Activated T-cell treated with anti-CD3 and anti-CD28 coated beads for 4 hours (primary cell): ENCODE measurements around the gene EIF2D.
"Not testable (repeated sequence)": the region's sequence is repeated elsewhere in the genome, so short reads cannot be mapped to it uniquely, and the experiment has no call there.

Source experiments
- DNase-seq: peaks from one replicate; pipeline ENCODE4 v3.0.0-alpha.2; 2020

The EIF2D gene

GRCh38 chr1:206635080-206635977, 23.1 kb upstream of the EIF2D start, which contains the start of gene DYRK3:
DYRK3 (plus strand) TSS chr1:206635536; CDS start chr1:206635704, 168 bp downstream.
- DNase-seq, result peak; percentile 88

- DNase-seq, result peak; percentile 62
Measured at GRCh38 chr1:206634365-206635079, 22.3 kb upstream of the EIF2D start.

- no peak for DNase-seq
Measured at GRCh38 chr1:206633708-206634121, 21.4 kb upstream of the EIF2D start.

DNA sequence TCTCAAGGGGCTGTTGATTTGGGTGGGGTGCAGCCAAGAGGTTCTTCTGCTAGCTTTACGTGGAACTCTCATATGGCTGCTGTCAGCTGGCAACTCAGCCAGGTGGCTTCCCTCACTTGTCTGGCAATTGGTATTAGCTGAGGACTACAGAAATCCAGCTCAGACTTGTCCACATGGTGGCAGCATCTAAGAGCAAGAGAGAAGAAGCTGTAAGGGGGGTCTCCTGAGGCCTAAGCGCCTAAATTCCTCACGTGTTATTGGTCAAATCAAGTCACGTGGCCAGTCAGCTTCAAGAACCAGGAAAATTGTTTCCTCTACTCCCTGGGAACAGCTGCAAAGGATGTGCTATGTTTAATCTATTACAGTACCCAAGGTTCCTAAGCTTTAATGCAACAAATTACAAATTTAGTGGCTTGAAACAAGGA, 18.8 kb upstream of the EIF2D start:
- no peak for DNase-seq

DNA sequence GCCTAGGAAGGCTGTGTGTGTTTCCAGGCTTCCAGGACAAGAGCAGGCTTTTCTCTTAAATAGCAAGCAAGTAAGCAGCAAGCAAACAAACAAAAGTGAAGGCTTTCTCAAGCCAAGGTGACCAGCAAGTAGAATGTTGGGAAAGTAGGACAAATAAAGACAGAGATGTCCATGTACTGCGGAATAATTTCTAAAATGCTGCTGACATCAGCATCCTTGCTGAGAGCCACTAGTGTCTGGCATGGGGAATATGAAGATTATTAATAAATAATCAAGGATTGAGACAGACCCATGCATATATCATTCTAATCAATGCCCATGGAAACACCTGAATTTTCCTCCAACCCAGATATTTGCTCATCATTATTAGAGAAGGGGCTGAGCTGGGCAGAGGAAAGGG, 16.7 kb upstream of the EIF2D start:
- no peak for DNase-seq

DNA sequence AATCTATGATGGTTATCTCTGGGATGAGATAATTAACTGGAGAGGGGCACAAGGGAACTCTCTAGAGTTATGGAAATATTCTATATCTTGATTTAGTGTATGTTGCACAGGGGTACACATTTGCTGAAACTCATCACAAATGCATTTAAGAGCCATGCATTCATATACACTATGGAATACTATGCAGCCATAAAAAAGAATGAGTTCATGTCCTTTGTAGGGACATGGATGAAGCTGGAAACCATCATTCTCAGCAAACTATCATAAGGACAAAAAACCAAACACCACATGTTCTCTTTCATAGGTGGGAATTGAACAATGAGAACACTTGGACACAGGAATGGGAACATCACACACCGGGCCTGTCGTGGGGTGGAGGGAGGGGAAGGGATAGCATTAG, 14.1 kb upstream of the EIF2D start:
- not testable (repeated sequence) for DNase-seq

- DNase-seq, result no peak
Measured at GRCh38 chr1:206609229-206609991, 2.9 kb downstream of the EIF2D start.

DNA sequence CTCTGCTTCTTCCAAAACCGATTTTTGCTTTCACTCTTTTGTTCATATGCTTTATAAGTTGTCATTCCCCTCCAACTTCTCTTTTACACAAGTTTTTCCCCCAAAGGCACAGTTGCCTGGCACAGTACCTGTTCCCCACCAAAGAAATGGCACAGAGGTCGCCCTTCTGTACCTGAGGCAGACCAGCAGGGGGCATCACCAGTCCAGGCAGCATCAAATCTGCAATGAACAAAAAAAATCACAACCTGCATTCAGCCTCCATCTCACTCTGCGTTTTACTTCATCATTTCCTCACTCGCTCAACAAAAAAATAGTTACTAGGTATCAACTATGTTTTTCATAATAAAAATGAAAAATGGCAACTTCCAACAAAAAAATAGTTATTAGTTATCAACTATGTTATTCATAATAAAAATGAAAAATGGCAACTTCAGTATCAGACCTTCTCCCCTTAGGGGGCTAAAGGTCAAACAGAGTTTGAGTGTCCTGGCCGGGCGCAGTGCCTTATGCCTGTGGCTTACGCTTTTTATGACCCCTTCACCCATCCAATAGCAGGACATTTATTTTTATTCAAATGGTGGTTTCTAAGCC, 4.1 kb downstream of the EIF2D start:
- peak; percentile 42 for DNase-seq

DNA sequence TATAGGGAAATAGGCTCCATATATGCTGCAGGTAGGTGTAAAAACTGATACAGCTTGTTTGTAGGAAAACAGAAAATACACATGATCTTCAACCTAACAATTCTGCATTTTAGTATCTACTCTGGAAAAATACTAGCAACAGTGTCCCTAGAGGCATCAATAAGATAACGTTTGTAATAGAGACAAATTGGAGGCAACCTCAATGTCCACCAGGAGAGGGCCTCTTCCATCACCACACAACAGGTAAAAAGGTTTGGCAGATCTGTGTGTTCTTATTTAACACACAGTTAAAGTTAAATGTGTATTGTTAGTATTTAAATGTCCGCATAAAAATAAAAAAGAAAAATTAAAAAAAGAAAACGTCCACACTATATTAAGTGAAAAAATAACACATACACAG, 5.4 kb downstream of the EIF2D start:
- DNase-seq, result no peak

- DNase-seq, result no peak
Measured at GRCh38 chr1:206604861-206605260, 7.4 kb downstream of the EIF2D start.

- DNase-seq, result no peak
Measured at GRCh38 chr1:206600527-206600926, 11.7 kb downstream of the EIF2D start.

DNA sequence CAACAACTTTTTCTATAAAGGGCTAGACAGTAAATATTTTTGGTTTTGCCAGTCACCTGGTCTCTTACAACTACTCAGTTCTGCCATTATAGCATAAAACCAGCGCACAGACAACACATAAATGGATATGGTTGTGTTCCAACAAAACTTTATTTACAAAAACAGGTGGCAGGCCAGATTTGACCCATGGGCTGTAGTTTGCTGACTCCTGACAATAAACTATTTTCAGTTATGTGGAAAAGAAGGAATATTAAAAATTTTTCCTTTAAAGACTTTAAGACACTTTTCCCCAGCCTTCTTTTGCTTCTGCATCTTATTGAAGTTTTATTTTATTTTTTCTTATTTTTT, 16.0 kb downstream of the EIF2D start:
- DNase-seq, result no peak

DNA sequence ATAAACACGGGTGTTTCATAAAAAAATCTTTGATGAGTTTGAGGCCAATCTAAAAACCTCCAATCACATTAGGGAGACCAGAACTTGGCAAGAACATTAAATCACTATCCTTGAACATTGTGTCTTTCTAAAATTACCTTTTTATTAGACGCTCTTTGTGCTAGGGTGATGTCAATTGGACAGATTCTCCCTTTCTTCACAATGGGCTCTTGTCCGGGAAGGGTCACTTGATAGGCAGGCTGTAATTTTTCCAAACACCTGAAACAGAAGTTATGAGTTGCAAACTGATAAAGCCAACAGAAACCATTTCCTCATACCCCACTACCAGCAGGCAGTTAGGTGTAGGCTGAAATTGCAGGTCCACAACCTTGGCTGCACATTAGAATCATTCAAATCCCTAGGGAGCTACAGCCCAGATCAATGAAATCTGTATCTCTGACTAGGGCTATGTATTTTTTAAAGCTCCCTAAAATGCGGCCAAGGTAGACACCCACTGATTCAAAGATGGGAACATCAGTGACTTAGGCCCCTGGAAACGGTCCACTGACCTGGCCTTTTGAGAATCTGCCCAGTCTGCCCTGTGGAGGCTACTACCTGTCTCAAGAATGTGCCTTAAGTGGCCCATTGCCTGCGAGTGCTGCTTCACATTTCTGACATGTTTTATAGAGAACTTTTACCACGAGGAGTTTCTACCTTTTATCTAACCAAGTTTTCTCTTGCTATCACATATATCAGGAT, 16.5 kb downstream of the EIF2D start:
- DNase-seq, result no peak

DNA sequence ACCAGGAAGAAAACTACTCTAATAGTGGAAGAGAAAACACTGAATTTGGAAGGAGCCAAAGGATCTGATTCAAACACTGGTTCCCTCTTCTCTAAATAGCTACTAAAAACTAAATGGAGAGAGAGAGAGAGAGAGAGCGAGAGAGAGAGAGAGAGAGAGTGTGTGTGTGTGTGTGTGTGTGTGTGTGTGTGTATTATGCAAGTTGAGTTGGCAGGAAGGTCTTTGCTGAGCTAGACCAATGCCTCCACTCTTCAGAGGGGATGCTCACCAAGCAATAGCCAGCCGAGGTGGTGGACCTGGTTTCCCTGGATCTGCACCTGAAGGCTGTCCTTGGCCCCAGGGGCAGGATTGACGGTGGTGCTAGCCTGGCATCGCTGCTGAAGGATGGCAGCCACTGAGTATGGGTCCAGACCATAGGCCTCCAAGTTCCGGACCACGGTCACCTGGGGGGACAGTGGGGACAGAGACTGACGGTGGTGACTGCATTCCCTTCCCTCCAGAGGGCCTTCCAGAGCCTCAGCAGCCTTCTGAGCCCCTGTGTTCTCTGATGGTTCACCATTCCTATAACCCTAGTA, 18.8 kb downstream of the EIF2D start:
- DNase-seq, result no peak

- no peak for DNase-seq
Measured at GRCh38 chr1:206591696-206592095, 20.6 kb downstream of the EIF2D start.

GRCh38 chr1:206591226-206591625, 21.0 kb downstream of the EIF2D start:
- DNase-seq, result no peak

DNA sequence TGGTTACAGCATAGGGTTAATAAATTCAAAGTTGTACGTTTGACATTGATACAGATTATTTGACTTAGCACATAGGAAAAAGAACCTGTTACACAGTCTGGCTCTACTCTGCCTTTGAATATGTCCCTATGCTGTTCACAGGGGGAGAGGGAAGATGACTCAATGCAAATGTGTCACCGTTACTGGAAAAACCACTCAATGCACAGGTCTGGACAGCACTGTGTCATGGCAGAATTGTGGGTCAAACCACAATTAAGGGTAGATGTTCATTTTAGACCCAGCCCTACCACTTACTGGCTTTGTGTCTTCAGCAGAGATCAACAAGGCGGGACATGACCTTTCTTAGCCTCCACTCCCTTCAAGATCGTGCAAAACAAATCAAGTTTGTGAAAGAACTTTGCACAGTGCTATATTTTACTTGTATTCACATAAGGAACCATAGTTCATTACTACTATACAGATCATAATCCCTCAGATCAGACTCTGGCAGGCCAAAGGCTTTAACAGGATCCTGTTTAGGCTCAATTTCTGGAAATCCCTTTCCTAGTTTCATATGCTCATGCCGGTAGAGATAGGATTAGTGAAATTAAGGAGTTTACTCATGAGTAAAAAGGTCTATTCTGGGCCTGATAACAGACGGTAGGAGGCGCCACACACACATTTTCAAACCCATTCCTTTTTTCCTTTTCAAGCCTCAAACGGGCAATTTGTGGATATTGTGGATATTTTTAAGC, 22.1 kb downstream of the EIF2D start:
- DNase-seq, result peak; percentile 61

DNA sequence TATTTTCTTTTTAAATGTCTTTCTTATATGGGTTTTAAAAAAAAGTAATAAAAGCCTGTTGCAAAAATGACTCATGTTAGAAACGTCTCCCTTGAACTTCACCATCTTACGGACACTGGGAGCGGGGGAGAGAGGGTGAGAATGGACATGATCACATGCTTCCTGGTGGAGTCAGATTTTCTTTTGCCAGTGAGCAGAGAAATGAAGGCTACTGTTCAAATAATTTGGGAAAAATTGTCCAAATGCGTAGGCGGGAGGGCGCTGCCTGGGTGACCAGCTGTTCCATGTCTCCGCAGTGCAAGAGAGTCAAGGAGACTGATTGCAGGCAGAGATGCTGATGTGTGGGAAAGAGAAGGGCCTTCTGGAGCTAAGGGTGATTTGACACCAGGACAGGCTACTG, 23.1 kb downstream of the EIF2D start:
- DNase-seq, result no peak

DNA sequence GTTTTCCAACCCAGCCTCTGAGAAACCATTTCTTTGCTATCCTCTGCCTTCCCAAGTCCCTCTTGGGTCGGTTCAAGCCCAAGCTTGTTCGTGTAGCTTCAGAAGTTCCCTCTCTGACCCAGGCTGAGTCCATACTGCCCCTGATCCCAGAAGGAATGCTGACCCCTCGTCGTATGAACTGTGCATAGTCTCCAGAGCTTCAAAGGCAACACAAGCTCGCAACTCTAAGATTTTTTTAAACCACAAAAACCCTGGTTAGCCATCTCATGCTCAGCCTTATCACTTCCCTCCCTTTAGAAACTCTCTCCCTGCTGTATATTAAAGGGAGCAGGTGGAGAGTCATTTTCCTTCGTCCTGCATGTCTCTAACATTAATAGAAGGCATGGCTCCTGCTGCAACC, 23.8 kb downstream of the EIF2D start:
- no peak for DNase-seq

- no peak for DNase-seq
Measured at GRCh38 chr1:206587904-206588303, 24.4 kb downstream of the EIF2D start.
